SK-N-MC (cell line): ENCODE measurements around the gene PCBP2.

Source experiments
- FOXP2 ChIP-seq: optimal IDR thresholded peaks from 2 replicates; pipeline ENCODE3; 2011; ENCODE audit warnings: mild to moderate bottlenecking, moderate library complexity; ENCODE audit not compliant: insufficient read depth; ENCODE audit errors: extremely low read length, control extremely low read depth
- POLR2AphosphoS5 ChIP-seq: IDR thresholded peaks from 2 replicates; pipeline ENCODE4 v1.6.1; 2012; ENCODE audit warnings: mild to moderate bottlenecking, low read depth, low read length, borderline replicate concordance

DNA sequence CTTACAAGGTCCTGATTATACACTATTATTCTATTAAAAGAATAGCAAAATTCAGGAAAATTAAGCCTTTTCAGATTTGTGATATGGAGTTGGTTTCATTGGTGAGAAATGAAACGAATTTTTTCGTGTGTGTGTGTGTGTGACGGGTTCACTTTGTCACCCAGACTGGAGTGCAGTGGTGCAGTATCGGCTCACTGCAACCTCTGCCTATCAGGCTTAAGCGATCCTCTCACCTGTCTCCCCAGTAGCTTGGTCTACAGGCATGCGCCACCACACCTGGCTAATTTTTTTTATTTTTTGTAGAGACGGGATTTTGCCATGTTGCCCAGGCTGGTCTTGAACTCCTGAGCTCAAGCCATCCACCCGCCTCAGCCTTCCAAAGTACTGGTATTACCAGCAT lies 9.7 kb downstream of the PCBP2 start:
- TF ChIP-seq POLR2AphosphoS5 (no peak), FOXP2 (no peak)
